IPS DF 4.7 (cell line): ENCODE measurements around the gene CPLX1.
"Not testable (repeated sequence)": the region's sequence is repeated elsewhere in the genome, so short reads cannot be mapped to it uniquely, and the experiment has no call there.

Experiments used
- DNase-seq: peaks from one replicate; pipeline ENCODE4 v3.0.0-alpha.2; 2013; ENCODE audit warnings: low spot score; ENCODE audit errors: extremely low read depth

Gene CPLX1

GRCh38 chr4:820230-821172, 5.4 kb downstream of the CPLX1 start:
- no peak for DNase-seq

GRCh38 chr4:819401-820229, 6.3 kb downstream of the CPLX1 start:
- DNase-seq = no peak

GRCh38 chr4:818106-818921, 7.6 kb downstream of the CPLX1 start:
- DNase-seq = no peak

- no peak for DNase-seq
These were observed 10.3 kb downstream of the CPLX1 start for GRCh38 chr4:815464-816146.

- DNase-seq = no peak
These were observed 11.5 kb downstream of the CPLX1 start for GRCh38 chr4:814312-814850.

GRCh38 chr4:813900-814299, 12.0 kb downstream of the CPLX1 start:
- no peak for DNase-seq

GRCh38 chr4:808860-809570, 16.9 kb downstream of the CPLX1 start:
- DNase-seq = no peak

GRCh38 chr4:807792-808191, 18.1 kb downstream of the CPLX1 start:
- no peak for DNase-seq

GRCh38 chr4:806979-807378, 18.9 kb downstream of the CPLX1 start:
- DNase-seq = not testable (repeated sequence)

- DNase-seq = no peak
These were observed 21.1 kb downstream of the CPLX1 start for GRCh38 chr4:804804-805203.

GRCh38 chr4:803884-804283, 22.0 kb downstream of the CPLX1 start:
- no peak for DNase-seq

- DNase-seq = no peak
These were observed 24.3 kb downstream of the CPLX1 start for GRCh38 chr4:801436-802124.

- no peak for DNase-seq
These were observed 28.9 kb downstream of the CPLX1 start for GRCh38 chr4:797066-797465.

GRCh38 chr4:796206-796605, 29.7 kb downstream of the CPLX1 start:
- no peak for DNase-seq

- no peak for DNase-seq
These were observed 30.2 kb downstream of the CPLX1 start for GRCh38 chr4:795726-796119.

- DNase-seq = no peak
These were observed 30.8 kb downstream of the CPLX1 start for GRCh38 chr4:794900-795725.

- no peak for DNase-seq
These were observed 31.8 kb downstream of the CPLX1 start for GRCh38 chr4:793941-794621.
